ENCODE measurements around the gene PEDS1. TPM values are rescaled to one million over a fixed set of nuclear protein-coding genes. Genes with fewer than 3 reads are reported as not detected.
"Not testable (repeated sequence)": the region's sequence is repeated elsewhere in the genome, so short reads cannot be mapped to it uniquely, and the experiment has no call there.

The PEDS1 gene
- 10 to 100 TPM; 34.5 to 54.8 TPM for total RNA-seq

DNA sequence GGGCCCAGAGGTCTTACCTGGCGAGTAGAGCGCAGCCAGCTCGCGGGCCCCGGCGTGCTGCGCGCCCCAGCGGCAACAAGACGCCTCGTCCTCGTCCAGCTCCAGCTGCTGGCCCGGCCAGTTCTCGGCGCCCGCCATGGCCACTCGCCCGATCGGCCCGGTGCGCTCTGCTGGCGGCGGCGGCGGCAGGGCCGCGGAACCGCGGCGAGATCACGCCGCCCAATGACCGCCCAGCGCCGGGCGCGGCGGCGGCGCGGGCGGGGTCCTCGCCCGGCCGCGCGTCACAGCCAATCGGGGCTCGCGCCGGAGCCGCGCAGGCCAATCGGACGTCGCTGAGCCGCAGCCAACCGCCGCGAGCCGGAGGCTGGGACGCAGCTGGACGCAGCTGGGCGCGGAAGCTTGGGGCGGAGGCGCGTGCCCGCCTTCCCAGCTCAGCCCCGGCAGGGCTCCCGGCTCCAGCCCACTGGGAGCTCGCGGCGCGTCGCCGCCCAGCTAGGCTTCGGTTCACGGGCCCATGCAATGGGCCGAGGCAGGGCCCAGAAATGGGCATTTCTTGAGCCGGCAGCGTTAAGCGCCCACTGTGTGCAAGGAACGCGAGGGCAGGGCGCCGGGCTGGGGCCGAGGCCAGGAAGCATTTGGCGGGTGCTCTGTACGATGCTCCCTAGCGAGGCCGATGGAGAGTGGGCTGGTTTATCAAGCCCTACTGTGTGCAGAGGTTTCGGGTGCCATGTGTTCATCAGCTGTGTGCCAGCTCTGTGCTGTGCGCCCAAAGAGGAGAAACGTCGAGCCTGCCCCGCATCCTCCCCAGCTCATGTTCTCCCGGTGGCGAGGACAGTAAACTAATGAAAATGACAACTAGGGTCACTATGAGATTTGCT is at the start of gene PEDS1:
TSS of gene PEDS1 (minus strand) at position 224 of the 878 bp plus-strand sequence. CDS start at position 138, 86 bp downstream.
- WGBS = 1% methylated on average over 94 of the region's 99 CpGs
- Histone ChIP-seq H3K4me1 (replicated peaks) (peaks cover 25% of the 10 kb centered on the region), H3K4me3 (peak within 1 kb of the TSS; percentile 96), H3K9me3 (no peaks in the 10 kb centered on the region), H3K27me3 (replicated peaks; ENCODE audit: insufficient read depth) (no peaks in the 10 kb centered on the region), H3K27ac (peak within 1 kb of the TSS; percentile 88 to 90), H3K36me3 (no peaks in the 10 kb centered on the region)
- peak; percentile 91 for DNase-seq (ENCODE audit: low spot score)
- intact Hi-C loops (cut with DNase I) = no loop called here
- TF ChIP-seq POLR2AphosphoS5 (IDR thresholded peaks at IDR 0.05) (peak; percentile 17), POLR2A (IDR thresholded peaks at IDR 0.05) (peak; percentile 79)
- TF ChIP-seq, protein P1, sequence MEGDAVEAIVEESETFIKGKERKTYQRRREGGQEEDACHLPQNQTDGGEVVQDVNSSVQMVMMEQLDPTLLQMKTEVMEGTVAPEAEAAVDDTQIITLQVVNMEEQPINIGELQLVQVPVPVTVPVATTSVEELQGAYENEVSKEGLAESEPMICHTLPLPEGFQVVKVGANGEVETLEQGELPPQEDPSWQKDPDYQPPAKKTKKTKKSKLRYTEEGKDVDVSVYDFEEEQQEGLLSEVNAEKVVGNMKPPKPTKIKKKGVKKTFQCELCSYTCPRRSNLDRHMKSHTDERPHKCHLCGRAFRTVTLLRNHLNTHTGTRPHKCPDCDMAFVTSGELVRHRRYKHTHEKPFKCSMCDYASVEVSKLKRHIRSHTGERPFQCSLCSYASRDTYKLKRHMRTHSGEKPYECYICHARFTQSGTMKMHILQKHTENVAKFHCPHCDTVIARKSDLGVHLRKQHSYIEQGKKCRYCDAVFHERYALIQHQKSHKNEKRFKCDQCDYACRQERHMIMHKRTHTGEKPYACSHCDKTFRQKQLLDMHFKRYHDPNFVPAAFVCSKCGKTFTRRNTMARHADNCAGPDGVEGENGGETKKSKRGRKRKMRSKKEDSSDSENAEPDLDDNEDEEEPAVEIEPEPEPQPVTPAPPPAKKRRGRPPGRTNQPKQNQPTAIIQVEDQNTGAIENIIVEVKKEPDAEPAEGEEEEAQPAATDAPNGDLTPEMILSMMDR (IDR thresholded peaks at IDR 0.05) = peak in 2 of 4 experiments; percentile 9 to 26

- TF ChIP-seq POLR2A (IDR thresholded peaks at IDR 0.05) (no peak), POLR2AphosphoS5 (IDR thresholded peaks at IDR 0.05) (no peak)
- TF ChIP-seq, protein P1 (IDR thresholded peaks at IDR 0.05) = no peak
- WGBS = 87% methylated on average over 5 of the region's 5 CpGs
- no peak for DNase-seq (ENCODE audit: low spot score)
- Histone ChIP-seq H3K4me1 (replicated peaks) (no peaks in the 10 kb centered on the region), H3K4me3 (no peak overlapping the region), H3K36me3 (no peaks in the 10 kb centered on the region), H3K27me3 (replicated peaks; ENCODE audit: insufficient read depth) (no peaks in the 10 kb centered on the region), H3K27ac (no peak overlapping the region), H3K9me3 (no peaks in the 10 kb centered on the region)
- intact Hi-C loops (cut with DNase I) = no loop called here
Observed at GRCh38 chr20:50202677-50203076, 49.2 kb upstream of the PEDS1 start.

DNA sequence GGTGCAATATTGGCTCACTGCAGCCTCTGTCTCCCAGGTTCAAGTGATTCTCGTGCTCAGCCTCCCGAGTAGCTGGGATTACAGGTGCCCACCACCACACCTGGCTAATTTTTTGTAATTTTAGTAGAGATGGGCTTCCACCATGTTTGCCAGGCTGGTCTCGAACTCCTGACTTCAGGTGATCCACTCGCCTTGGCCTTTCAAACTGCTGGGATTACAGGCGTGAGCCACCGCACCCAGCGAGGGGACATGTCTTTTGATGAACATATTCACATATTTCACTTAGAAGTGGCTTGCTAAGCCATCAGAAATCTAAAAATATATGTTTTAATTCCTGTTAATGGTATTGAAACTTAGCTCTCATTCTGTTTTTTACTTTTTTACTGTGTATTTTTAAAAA is 48.2 kb upstream of the PEDS1 start:
- H3K4me3 ChIP-seq; intact Hi-C loops (cut with DNase I); H3K27ac ChIP-seq; H3K27me3 ChIP-seq (replicated peaks; ENCODE audit: insufficient read depth); H3K9me3 ChIP-seq; H3K4me1 ChIP-seq (replicated peaks); H3K36me3 ChIP-seq; DNase-seq (ENCODE audit: low spot score): not testable (repeated sequence)
- 97% methylated on average over 7 of the region's 7 CpGs for WGBS

- H3K9me3 ChIP-seq = no peaks in the 10 kb centered on the region
- no peaks in the 10 kb centered on the region for H3K4me1 ChIP-seq (replicated peaks)
- intact Hi-C loops (cut with DNase I) = no loop called here
- no peaks in the 10 kb centered on the region for H3K36me3 ChIP-seq
- no peak overlapping the region for H3K4me3 ChIP-seq
- no peak overlapping the region for H3K27ac ChIP-seq
- TF ChIP-seq, protein P1 (IDR thresholded peaks at IDR 0.05) = no peak
- no peak for TF ChIP-seq POLR2AphosphoS5 (IDR thresholded peaks at IDR 0.05)
- no peak for TF ChIP-seq POLR2A (IDR thresholded peaks at IDR 0.05)
- 94% methylated on average over 6 of the region's 6 CpGs for WGBS
- no peak for DNase-seq (ENCODE audit: low spot score)
- no peaks in the 10 kb centered on the region for H3K27me3 ChIP-seq (replicated peaks; ENCODE audit: insufficient read depth)
Observed at GRCh38 chr20:50200482-50201104, 47.1 kb upstream of the PEDS1 start.

DNA sequence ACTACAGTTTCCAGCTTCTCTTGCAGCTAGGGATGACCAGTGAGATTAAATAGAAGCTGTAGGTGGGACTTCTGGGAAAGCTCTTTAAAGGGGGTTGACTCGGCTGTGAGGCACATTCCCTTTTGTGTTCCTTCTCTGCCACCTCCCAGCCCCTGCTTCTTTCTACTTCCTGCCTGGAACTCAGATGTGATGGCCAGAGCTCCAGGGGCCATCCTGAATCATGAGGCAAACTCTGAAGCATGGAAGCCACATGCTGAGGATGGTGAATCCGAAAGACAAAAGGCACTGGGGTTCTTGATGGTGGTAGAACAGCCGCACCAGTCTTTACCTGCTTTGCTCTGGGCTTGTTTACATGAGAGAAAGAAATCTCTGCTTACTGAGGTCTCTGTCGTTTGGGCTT is 46.2 kb upstream of the PEDS1 start:
- Histone ChIP-seq H3K36me3 (no peaks in the 10 kb centered on the region), H3K4me1 (replicated peaks) (no peaks in the 10 kb centered on the region), H3K27ac (no peak overlapping the region), H3K9me3 (no peaks in the 10 kb centered on the region), H3K4me3 (no peak overlapping the region), H3K27me3 (replicated peaks; ENCODE audit: insufficient read depth) (no peaks in the 10 kb centered on the region)
- TF ChIP-seq POLR2A (IDR thresholded peaks at IDR 0.05) (no peak), POLR2AphosphoS5 (IDR thresholded peaks at IDR 0.05) (no peak)
- TF ChIP-seq, protein P1 (IDR thresholded peaks at IDR 0.05) = no peak
- 77% methylated on average over 4 of the region's 4 CpGs for WGBS
- intact Hi-C loops (cut with DNase I) = no loop called here
- no peak for DNase-seq (ENCODE audit: low spot score)
